ENCODE data around the gene SRP14.

SRP14 gene

DNA sequence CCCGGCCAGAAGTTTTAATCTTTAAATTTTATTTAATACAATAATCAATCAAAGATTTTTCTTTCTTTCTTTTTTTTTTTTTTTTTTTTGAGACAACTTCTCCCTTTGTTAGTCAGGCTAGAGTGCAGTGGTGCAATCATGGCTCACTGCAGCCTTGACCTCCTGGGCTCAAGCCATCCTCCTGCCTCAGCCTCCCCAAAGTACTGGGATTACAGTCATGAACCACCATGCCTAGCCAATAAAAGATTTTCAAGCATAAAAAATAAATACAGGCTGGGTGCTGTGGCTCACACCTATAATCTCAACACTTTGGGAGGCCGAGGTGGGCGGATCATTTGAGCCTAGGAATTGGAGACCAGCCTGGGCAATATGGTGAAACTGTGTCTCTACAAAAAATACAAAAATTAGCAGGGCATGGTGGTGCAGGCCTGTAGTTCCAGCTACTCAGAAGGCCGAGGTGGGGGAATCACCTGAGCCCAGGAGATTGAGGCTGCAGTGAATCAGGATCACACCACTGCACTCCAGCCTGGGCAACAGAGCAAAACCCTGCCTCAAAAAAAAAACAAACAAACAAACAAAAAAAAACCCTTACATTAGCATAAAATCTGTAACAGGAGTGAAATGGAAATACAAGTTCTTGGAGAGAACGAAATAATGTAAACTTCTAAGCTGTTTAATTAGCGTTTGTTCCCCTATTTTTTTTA is 29.1 kb upstream of the SRP14 start:
- no peak for DNase-seq (ENCODE audit: low read depth, low spot score)

DNA sequence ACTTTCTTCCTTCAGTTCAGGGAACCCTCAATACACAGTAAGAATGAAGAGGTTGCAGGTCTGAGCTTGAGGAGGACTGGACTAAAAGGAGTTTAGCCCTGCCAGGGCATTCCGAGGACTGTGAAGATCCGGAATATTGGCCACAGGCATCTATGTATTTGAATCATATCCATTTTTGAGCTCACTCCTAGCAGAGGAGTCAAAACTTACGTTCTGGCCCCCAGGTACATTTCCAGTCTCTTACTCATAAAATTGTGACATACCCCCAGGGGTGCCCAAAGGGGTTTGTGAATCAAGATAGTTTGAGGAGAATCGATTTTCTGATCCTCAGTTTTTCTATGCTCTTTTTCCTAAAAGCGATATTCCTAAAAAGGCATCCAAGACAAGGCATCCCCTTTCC is 27.6 kb upstream of the SRP14 start:
- DNase-seq (ENCODE audit: low read depth, low spot score) = no peak

DNA sequence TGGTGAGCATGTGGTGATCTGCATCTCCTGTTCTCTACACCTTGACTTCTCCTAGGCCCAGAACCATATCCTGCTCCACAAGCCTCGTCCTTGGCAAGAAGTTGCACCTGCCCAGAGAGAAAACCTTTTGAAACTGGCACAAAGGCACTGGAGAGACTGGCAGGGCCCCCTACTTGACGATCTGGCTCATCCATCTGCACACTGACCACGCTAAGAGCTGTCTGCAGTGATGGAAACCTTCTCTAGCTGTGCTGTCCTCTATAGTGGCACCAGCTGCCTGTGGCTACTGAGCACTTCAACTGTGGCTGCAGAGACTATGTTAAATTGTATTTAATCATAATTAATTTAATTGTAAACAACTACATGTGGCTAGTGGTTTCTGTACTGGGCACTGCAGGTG is 26.2 kb upstream of the SRP14 start:
- DNase-seq (ENCODE audit: low read depth, low spot score) = no peak

DNA sequence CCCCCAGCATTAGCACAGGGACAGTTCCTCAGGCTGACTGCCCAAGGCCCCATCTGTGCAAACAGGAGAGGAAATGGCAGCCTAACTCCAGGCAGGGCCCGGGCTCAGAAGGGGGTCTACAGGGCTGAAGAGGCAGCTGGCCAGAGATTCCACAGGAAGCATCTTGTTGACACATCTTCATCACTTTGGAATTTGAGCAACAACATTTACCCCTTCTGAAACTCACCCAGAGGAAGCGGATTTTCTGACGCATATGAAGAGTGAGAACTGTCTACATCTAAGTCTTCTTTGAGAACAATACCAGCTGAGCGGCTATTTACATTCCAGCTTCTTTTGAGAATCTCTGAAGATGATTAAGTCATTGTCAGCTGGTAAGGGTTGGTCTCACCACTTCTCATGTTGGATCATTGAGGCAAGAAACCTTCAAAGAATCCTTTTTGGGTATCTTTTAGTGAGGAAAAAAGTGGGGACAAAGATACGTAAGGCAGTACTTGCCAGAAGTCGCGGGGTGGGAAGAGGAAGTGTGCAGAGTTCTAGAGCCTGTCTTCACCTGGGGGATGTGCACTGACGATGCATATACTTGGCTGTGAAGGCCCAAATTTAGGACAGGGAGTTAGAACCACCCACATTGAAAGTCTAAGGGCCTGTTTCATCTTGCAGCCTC is 25.4 kb upstream of the SRP14 start:
- DNase-seq (ENCODE audit: low read depth, low spot score) = no peak

DNA sequence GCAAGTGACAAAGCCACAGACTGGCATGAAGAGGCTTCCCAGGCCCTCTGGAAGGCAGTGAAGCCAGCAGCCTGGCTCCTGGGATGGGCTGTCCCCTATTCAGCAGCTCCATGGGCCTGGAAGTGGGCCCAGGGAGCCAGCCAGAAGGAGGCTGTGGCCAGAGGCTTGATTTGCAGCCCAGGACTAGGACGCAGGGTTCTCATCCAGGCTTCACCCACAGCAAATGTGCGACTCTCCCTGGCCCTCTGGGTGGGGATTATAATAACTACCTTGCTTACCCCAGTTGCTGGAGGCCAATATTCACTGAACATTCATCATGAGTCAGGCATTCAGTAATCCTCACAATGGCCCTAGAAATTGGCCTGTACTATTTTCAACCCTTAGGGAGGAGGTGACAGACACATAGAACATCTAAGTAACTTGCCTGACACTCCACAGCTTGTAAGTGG is 24.6 kb upstream of the SRP14 start:
- no peak for DNase-seq (ENCODE audit: low read depth, low spot score)

DNA sequence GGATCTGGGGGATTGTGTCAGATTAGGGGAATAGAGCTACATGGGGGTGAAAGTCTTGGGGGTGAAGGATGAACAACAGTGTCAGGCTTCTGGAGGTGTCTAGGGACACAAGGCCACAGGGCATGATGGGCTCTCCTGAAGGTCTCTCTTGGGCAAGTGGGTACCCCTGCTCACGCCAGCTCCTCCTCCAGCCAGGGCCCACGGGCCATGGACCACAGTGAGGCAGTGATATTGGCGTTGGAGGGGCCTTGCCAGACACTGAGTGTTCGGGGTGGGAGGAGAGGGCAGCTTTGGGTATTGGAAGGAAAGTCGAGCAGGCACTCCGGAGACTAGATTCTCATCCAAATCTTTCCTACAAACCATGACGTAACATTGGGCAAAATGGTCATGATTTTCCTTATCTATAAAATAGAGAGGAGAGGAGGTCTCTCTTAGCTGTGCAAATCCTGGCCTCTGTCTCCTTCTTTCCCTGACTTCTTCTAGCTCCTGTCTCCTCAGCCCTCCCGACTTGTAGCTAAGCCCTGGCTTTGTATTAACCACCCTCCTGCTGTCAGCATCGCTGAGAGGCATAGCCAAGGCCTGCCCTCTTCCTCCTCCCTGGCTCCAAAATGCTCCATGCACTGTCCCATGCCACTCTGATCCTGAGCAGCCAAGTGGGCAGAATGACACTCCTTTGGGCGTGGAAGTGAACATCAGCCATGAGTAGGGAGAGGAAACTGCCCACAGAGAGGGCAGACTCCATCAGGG is 24.0 kb upstream of the SRP14 start:
- DNase-seq (ENCODE audit: low read depth, low spot score) = no peak

DNA sequence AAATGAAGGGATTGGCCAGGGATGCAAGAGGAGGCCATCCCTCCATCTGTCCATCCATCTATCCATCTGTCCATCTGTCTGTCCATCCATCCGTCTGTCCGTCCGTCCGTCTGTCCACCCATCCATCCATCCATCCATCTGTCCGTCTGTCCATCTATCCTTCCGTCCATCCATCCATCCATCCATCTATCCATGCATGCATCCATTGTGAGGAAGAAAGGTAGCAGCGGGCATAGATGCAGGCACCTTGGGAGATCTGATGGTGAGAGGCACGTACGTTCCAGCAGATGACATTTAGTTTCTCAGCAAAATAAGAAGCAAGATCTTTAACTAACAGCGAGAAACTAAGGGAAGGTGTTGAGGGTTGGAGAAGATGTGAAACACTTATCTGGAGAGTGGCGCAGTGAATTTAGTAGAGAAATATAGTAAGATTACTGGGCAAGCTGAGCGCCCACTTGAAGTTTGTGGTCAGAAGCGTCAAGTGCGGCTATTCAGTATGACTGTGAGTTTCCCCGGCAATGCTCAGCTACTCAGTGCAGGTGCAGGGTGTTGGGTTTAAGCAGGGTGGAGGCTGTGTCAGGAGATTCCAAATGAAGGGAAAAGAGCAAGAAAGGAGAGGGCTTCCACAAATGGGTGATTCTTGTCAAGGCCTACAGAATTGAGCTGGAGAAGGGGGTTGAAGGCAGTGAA is 22.4 kb upstream of the SRP14 start:
- no peak for DNase-seq (ENCODE audit: low read depth, low spot score)

DNA sequence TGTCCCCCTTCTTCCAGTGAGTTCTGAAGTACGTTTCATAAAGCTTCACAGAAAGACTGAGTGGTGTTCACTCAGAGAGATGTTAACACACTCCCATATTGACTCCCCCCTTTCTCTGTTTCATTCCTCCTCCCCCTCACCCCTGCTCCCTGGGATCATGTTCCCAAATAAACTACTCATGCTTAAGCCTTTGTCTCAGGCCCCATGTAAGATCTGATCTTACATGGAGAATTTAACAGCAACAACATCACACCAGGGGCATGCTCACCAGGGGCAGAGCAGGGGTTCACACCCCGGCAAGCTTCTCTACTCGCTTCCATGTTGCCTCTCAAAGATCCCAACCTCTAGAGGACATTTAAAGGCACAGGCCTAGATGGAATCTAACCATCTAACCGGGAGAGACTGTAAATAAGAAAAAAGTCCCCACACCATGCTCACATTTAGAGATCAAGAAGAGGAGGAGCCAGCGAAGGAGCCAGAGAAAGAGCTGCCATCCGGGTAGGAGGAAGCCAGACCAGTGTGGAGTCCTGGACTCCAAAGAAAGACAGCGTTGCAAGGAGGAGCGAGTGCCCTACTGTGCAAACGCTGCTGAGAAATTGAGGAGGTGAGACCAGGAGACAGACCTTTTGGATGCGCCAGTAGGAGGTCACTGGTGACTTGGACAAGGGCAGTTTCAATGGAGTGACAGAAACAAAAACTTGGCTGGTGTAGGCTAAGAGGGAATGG is 21.4 kb upstream of the SRP14 start:
- no peak for DNase-seq (ENCODE audit: low read depth, low spot score)

DNA sequence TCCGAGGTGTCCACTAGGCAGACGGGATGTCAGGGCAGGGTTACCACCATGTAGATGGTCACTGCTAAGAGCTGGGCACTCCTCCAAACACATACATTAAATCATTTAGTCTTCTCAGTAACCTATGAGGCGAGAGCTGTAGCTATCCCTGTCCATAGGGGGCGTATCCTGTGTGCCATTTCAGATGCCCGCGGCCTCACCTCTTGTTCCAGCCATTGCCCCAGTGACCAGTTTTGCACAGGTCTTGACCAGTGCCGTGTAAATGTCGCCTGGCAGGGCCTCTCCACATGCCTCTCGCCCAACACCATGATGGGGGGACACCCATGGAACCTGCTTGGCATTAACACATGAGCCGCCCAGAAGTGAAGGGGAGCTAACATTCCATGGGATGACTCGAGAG is 20.8 kb upstream of the SRP14 start:
- no peak for DNase-seq (ENCODE audit: low read depth, low spot score)

DNA sequence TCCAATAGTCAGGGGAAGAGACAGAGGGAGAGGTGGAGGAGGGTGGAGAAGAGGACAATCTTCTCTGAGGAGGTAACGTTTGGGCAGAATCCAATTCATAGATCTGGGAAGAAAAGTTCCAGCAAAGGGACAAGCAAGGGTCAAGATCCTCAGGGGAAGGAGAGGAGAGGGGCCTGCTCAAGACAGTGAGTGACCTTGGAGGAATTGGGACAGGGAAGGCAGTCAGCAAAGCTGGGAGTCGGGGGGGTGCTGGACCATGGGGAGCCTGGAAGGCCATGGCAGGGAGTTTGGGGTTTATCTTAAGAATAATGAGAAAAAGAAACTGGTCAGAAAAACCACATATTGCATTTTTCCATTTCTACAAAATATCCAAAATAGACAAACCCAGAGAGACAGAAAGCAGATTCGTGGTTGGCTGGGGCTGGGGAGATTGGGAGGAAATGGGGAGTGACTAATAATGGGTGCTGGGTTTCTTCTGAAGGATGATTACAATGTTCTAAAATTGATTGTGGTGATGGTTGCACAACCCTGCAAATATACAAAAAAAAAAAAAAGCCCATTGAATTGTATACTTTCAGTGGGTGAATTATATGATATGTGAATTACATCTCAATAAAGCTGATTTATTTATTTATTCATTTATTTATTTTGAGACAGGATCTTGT is 19.6 kb upstream of the SRP14 start:
- no peak for DNase-seq (ENCODE audit: low read depth, low spot score)

DNA sequence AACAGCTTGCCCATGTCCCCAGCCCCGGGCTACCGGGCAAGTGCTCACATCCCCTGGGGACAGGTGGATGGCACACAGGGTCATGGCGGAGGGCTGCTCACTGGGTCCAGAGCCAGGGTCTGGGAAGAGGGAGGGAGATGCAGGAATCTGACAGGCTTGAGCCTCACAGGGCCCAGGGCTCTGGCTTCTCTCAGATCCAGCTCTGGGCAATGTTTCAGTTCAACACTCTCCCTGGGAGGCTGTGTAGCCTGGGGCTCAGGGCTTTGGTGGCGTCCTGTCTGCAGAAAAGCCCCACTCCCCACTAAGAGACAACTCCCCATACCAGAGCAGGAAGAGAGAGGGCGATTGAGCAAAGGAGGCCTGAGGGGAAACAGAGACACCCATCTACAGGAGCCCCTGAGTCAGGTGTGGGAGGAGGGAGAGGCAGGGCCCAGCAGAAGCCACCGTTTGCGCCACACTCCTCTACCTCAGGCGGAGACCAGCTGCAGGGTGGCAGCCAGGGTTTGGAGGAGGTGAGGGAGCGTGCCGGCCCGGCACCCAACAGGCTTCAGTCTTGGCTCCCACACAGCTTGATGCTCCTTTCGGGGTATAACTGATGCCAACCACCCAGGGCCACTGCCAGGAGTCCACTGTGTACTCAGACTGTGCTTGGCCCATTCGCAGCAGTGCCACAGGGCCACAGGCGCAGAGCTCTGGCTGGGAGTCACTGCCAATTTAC is 16.8 kb upstream of the SRP14 start:
- DNase-seq (ENCODE audit: low read depth, low spot score) = no peak

DNA sequence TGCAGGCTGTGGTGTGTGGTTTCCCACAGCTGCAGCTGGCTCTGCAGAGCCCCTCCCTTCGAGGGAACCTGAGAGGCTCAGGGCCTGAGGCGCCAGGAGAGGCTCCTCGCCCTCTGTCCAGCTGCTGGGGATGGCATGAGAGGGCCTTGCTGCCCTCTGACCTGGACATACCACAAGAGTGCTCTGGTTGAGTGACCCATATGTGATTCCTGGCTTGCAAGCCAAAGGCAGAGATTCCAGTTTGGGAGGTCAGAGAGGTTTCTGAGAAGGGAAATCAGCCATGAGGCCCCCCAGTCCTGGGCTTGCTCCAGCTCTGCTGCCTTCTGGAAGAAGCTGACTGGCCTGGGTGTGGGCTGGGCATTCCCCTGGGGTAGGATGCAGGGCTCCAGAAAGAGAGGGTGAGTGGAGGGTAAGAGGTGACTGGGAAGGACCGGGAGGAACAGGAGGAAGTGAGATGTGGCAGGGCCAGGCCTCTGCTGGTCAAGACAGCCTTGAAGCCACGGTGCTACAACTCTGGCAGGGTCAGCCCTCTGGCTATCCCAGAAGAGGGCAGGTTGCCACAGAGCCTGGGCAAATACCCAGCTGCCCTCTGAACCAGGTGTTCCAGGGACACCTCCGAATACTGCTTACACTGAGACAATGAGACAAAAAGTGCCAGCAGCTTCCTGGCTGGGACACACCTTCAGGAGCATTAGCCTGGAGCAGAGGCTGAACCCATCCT is 16.0 kb upstream of the SRP14 start:
- no peak for DNase-seq (ENCODE audit: low read depth, low spot score)

DNA sequence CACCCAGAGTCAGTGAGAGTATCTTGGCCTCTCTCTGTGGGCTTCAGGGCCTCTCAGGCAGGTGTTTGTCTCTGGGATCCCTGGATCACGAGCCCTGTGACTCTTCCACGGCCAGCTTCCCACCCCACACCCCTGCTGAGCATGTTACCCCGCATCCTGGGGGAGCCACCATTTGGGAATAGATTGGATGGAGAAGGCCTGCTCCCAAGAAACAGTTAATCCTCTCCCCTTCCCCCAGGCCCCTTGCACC is 15.5 kb upstream of the SRP14 start:
- no peak for DNase-seq (ENCODE audit: low read depth, low spot score)

DNA sequence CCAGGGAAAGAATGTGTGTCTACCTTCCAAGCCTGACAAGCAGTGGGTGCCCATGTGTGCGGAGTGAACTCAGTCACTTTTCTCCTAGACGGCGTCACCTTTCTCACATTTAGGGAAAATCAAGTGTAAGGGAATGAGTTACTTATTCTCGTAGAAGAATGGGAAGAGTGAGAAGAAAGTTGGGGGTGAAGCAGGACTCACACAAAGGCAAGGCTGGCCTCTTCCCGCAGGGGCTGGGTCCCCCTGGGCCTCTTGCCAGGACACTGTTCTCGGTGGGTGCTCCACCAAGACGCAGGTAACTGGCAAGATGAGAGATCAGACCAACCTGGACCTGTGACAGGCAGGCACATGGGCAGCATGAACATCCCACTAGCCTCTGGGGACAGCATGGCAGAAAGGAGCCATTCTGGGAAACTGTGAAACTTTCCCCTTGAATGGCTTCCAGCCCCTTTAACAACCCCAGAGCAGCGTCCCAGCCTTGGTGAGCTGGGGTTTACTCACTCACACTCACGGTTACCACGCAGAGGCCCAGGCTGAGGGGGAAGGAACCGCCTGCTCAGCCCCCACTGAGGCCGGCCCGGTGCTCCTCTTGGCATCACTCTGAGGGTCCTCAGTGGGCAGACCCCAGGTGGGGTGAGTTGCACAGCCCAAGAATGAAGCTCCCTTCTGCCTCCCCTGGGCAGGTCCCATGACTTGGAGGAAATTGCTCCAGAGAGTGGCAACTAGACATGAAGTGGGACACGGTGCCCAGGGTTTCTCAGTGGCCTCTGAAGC is 15.0 kb upstream of the SRP14 start:
- no peak for DNase-seq (ENCODE audit: low read depth, low spot score)

DNA sequence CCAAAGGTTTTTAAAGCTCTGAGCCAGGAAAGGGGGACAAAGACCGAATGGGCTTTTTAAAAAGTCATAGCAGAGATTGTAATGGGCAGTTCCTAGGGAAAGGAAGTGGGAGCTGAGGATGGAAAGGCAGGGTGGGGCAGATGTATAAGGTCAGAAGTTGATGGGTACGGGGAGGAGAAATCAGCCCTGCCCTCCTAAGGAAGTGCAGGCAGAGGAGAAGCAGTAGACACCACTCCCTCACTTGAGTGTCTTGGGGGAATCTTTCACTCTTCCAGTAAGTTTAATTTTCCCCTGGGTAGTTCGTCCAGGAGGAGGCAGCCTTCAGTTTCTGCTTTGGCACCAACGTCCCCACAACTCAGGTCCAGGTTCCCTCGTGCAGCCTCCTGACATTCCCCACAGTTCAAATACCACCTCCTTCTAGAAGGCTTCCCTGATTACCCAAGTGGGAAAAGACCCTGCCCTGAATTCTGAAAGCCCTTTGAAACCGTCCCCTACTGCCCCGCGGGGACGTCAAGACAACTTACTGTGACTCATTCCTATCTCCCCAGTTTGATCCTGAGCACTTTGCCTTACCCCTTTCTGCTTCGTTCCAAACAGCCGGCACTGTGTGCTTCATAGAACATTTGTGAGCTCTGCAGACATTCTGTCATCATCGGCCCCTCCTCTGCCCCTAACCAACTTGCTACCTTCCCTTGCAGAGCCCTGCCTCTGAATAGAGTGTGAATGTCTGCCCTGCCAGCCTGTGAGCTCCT is 14.3 kb upstream of the SRP14 start:
- DNase-seq (ENCODE audit: low read depth, low spot score) = no peak

DNA sequence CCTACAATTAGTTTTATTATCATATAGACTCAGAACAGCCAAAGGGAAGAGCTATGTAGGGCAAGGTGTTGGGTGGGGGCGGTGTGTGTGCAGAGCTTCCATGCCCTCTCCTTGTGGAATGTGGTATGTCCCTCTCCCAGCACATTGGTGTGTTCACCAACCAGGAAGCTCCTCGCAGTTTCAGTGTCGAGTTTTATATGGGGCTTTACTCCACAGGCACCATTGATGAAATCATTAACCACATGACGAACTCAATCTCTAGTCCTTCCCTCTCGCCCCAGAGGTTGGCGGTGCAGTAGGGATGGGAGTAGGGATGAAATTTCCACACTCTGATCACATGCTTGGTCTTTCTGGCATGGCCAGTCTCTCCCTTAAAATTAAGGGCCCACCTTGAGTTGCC is 13.6 kb upstream of the SRP14 start:
- no peak for DNase-seq (ENCODE audit: low read depth, low spot score)

DNA sequence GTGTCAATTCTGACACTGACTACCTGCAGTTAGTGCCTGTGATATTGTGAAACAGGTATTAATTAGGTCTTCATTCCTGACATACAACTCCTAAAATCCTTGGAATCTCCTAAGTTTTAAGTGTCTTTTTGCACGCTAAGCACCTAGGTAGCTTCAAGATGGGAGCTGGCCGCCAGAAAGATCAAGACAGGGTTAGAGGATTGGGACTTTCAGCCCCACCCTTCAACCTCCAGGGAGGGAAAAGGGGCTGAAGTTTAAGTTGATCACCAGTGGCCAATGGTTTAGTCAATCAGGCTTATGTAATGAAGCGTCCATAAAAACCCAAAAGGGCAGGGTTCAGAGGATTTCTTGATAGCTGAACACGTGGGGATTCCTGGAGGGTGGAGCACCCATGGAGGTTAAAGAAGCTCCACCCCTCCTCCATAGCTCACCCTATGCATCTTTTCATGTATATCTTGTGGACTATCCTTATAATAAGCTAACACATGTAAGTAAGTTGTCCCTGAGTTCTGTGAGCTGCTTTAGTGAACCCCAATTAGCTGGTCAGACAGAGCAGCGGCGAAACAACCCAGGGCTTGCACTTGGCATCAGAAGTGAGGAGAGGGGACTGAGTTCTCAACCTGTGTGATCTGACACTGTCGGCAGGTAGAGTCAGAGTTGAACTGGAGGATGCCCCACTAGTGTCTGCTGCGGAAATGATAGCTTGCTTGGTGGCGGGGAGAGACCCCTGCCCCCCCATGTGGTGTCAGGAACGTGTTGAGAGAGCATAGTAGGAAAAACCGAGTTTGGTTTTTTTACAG is 12.8 kb upstream of the SRP14 start:
- DNase-seq (ENCODE audit: low read depth, low spot score) = no peak
